Measurements from ENCODE around the gene IQCB1. TPM values are rescaled to one million over a fixed set of nuclear protein-coding genes. Genes with fewer than 3 reads are reported as not detected.
"Not testable (repeated sequence)": the region's sequence is repeated elsewhere in the genome, so short reads cannot be mapped to it uniquely, and the experiment has no call there.

IQCB1 gene
- total RNA-seq, 2 experiments from 2014 or later: 35.3 to 39.1 TPM

DNA sequence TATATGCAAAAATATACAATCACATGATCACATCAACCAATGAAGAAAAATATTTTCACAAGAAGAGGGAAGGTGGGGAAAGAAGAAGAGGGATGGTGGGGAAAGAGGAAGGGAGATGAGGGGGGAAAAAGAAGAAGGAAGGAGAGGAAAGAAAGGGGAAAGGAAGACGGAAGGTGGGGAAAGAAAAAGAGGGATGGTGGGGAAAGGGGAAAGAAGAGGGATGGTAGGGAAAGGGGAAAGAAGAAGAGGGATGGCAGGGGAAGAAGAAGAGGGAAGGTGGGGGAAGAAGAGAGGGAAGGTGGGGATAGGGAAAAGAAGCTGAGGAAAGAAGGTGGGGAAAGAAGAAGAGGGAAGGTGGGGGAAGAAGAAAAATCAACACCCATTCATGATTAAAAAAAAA, 82.1 kb downstream of the IQCB1 start:
- Mint-ChIP-seq H3K4me1 (peaks cover 2% of the 10 kb centered on the region), H3K27ac (no peak overlapping the region), H3K36me3 (ENCODE audit: low read depth) (no peaks in the 10 kb centered on the region), H3K4me3 (no peak overlapping the region), H3K9me3 (no peaks in the 10 kb centered on the region), H3K27me3 (peaks cover 17% of the 10 kb centered on the region)
- ChIA-PET CTCF (no interaction called here), POLR2A (no interaction called here)
- DNase-seq: no peak

DNA sequence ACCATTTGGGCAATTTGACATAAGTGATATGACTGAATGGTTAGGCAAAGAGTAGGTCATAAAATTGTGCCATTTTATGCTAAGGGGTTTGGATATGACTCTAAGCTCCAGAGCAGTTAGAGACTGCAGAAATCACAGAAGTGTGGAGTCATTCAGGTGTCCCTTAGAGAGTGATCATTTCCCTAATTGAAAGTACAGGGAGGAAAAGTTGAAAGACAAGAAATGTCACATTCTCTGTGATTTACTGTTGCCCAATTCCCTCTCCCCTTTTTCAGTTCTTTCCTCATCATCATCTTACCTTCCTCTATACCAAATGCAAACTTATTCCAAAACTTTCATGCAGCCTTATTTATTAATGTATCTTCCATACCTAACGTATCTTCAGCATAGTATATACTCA, 82.6 kb downstream of the IQCB1 start:
- Mint-ChIP-seq H3K9me3 (no peaks in the 10 kb centered on the region), H3K4me3 (no peak overlapping the region), H3K4me1 (peaks cover 5% of the 10 kb centered on the region), H3K27me3 (peaks cover 17% of the 10 kb centered on the region), H3K27ac (no peak overlapping the region), H3K36me3 (ENCODE audit: low read depth) (no peaks in the 10 kb centered on the region)
- DNase-seq: no peak
- ChIA-PET CTCF (no interaction called here), POLR2A (no interaction called here)

GRCh38 chr3:121750087-121750415, 84.8 kb downstream of the IQCB1 start:
- Mint-ChIP-seq H3K27ac (no peak overlapping the region), H3K36me3 (ENCODE audit: low read depth) (no peaks in the 10 kb centered on the region), H3K4me3 (no peak overlapping the region), H3K9me3 (no peaks in the 10 kb centered on the region), H3K4me1 (peaks cover 5% of the 10 kb centered on the region), H3K27me3 (peaks cover 11% of the 10 kb centered on the region)
- ChIA-PET POLR2A (interaction anchor here (0.9 to 4.7 kb wide), 10 partner anchors 8 to 934 kb away, joined by 3 to 45 read pairs (median 5); partner anchors contain the start of genes EAF2, HCLS1, IQCB1 and POLQ), CTCF (interaction anchor here (0.7 to 1.2 kb wide), 3 partner anchors 23 to 203 kb away, joined by 3 to 4 read pairs (median 4); partner anchors contain the start of gene HCLS1)
- no peak for DNase-seq

- Mint-ChIP-seq H3K9me3 (no peaks in the 10 kb centered on the region), H3K4me3 (no peak within 1 kb of the TSS), H3K36me3 (ENCODE audit: low read depth) (no peaks in the 10 kb centered on the region), H3K27me3 (peaks cover 11% of the 10 kb centered on the region), H3K27ac (no peak within 1 kb of the TSS), H3K4me1 (peaks cover 5% of the 10 kb centered on the region)
- CTCF ChIA-PET: interaction anchor here (0.6 to 1.2 kb wide), 4 partner anchors 22 to 509 kb away, joined by 3 to 4 read pairs (median 4); partner anchors contain the start of gene HCLS1
- POLR2A ChIA-PET: interaction anchor here (0.6 to 4.7 kb wide), 15 partner anchors 9 to 935 kb away, joined by 3 to 45 read pairs (median 5); partner anchors contain the start of genes EAF2, HCLS1, IQCB1 and POLQ
- DNase-seq: peak; percentile 96
Observed at GRCh38 chr3:121749276-121750086, 85.4 kb downstream of the IQCB1 start, which contains the start of gene GOLGB1. Gene GOLGB1, minus strand, starts transcription at chr3:121749741. Its CDS starts 18,770 bp downstream, at chr3:121730971.

DNA sequence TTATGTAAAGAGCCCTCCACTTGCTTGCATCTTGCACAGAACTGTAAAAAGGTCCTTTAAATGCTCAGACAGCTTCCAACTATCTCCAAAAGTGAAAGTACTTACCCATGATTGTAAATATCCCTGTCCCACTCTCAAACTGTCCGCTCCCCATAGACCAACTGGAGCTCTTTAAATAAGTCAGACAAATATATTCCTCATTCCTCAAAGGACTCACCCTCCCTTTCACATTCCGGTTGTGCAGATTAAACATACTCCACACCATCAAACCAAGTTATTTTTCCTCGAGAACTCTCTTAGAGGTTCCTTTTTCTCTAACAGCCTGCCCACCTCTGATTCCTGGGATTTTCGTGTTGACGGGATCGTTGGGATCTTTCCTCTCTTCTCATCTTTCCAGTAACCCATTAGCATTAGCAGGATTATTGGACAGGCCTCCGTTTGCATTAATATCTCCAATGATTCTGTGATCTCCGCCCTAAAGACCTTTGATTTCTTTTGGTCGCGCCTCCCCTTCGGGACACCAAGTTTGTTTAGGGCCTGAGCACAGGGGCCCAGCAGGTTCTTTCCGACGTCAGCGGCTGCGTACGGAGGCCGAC, 86.1 kb downstream of the IQCB1 start:
- Mint-ChIP-seq H3K27me3 (peaks cover 10% of the 10 kb centered on the region), H3K4me3 (no peak overlapping the region), H3K9me3 (no peaks in the 10 kb centered on the region), H3K4me1 (peaks cover 5% of the 10 kb centered on the region), H3K27ac (no peak overlapping the region), H3K36me3 (ENCODE audit: low read depth) (no peaks in the 10 kb centered on the region)
- no peak for DNase-seq
- ChIA-PET POLR2A (interaction anchor here (0.5 to 4.7 kb wide), 16 partner anchors 9 to 1154 kb away, joined by 3 to 45 read pairs (median 4); partner anchors contain the start of genes EAF2, HCLS1, IQCB1 and POLQ), CTCF (interaction anchor here (0.7 to 1.2 kb wide), 2 partner anchors 76 to 203 kb away, joined by 3 read pairs; partner anchors contain the start of gene POLQ)

DNA sequence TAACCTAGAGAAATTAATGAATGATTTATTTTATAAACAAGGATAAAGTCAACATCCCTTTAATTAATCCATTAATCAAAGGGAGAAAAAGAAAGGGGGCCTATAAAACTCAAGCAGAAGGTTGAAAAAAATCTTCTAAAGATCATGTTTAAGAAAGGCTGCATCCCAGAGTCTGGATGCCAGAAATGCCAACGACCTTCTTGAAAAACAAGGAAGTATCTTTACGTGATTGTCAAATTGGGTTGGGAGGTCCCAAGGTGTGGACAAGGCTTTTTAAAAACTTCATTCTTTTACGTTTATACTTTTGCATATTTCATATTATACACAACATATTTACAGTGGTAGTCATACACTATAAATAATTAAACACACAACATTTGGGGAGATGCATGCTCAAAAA, 86.9 kb downstream of the IQCB1 start:
- Mint-ChIP-seq H3K27me3 (peaks cover 9% of the 10 kb centered on the region), H3K9me3 (no peaks in the 10 kb centered on the region), H3K4me3 (no peak overlapping the region), H3K36me3 (ENCODE audit: low read depth) (peaks cover 4% of the 10 kb centered on the region), H3K27ac (no peak overlapping the region), H3K4me1 (peaks cover 5% of the 10 kb centered on the region)
- ChIA-PET POLR2A (interaction anchor here (0.5 to 4.7 kb wide), 7 partner anchors 13 to 1155 kb away, joined by 3 to 45 read pairs (median 8); partner anchors contain the start of genes EAF2, HCLS1, IQCB1 and POLQ), CTCF (interaction anchor here (0.7 to 1.2 kb wide), 2 partner anchors 75 to 202 kb away, joined by 3 read pairs; partner anchors contain the start of gene POLQ)
- no peak for DNase-seq

DNA sequence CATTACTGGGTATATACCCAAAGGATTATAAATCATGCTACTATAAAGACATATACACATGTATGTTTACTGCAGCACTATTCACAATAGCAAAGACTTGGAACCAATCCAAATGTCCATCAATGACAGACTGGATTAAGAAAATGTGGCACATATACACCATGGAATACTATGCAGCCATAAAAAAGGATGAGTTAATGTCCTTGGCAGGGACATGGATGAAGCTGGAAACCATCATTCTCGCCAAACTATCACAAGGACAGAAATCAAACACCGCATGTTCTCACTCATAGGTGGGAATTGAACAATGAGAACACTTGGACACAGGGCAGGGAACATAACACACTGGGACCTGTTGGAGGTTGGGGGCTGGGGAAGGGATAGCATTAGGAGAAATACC, 91.8 kb downstream of the IQCB1 start:
- peaks cover 27% of the 10 kb centered on the region for H3K36me3 Mint-ChIP-seq (ENCODE audit: low read depth)
- H3K4me3 Mint-ChIP-seq, DNase-seq, POLR2A ChIA-PET, H3K27me3 Mint-ChIP-seq, H3K27ac Mint-ChIP-seq, H3K9me3 Mint-ChIP-seq, CTCF ChIA-PET: not testable (repeated sequence)
- H3K4me1 Mint-ChIP-seq: peaks cover 18% of the 10 kb centered on the region

- Mint-ChIP-seq H3K27me3 (no peaks in the 10 kb centered on the region), H3K36me3 (ENCODE audit: low read depth) (peaks cover 33% of the 10 kb centered on the region), H3K27ac (no peak overlapping the region), H3K9me3 (peaks cover 2% of the 10 kb centered on the region), H3K4me1 (peaks cover 21% of the 10 kb centered on the region), H3K4me3 (no peak overlapping the region)
- ChIA-PET POLR2A (no interaction called here), CTCF (no interaction called here)
- no peak for DNase-seq
Observed at GRCh38 chr3:121740896-121741295, 94.0 kb downstream of the IQCB1 start.

DNA sequence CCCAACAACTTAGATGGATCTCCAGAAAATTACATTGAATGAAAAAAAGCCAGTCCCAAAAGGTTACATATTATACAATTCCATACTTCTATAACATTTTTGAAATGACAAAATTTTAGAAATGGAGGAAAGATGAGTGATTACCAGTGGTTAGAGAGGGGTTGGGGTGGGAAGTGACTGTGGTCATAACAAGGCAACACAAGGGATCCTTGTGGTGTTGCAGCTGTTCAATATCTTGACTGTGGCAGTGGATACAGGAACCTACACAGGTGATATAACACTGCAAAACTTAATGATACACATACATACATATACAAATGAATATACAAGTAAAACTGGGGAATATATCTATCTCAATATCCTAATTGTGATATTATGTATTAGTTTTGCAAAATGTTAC, 95.0 kb downstream of the IQCB1 start:
- H3K27me3 Mint-ChIP-seq: no peaks in the 10 kb centered on the region
- POLR2A ChIA-PET: no interaction called here
- DNase-seq: no peak

GRCh38 chr3:121737644-121738043, 97.2 kb downstream of the IQCB1 start:
- Mint-ChIP-seq H3K4me1 (peaks cover 35% of the 10 kb centered on the region), H3K36me3 (ENCODE audit: low read depth) (peaks cover 32% of the 10 kb centered on the region), H3K4me3 (no peak overlapping the region), H3K9me3 (peaks cover 2% of the 10 kb centered on the region), H3K27ac (no peak overlapping the region), H3K27me3 (no peaks in the 10 kb centered on the region)
- no peak for DNase-seq
- ChIA-PET POLR2A (no interaction called here), CTCF (no interaction called here)

More for the DNA sequence above, 95.0 kb downstream of the IQCB1 start:
- H3K4me3 Mint-ChIP-seq: no peak overlapping the region
- CTCF ChIA-PET: no interaction called here
- peaks cover 2% of the 10 kb centered on the region for H3K9me3 Mint-ChIP-seq
- H3K4me1 Mint-ChIP-seq: peaks cover 30% of the 10 kb centered on the region
- peaks cover 33% of the 10 kb centered on the region for H3K36me3 Mint-ChIP-seq (ENCODE audit: low read depth)
- H3K27ac Mint-ChIP-seq: no peak overlapping the region

DNA sequence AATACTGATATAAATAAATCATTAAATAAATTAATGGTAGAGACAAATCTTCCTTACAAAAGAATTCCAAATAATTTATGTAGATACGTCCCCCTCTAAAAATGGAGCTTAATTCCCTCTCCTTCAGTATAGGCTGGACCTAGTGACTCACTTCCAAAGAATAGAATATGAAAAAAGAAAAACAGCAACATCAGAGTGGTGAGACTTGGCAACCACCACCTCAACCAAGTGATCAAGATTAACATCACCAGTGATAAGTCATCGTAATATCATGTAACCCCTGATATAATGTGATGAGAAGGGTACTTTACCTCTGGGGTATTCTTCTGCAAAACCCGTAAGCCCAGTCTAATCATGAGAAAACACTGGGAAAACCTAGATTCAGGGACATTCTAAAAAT, 98.7 kb downstream of the IQCB1 start:
- Mint-ChIP-seq H3K27me3 (no peaks in the 10 kb centered on the region), H3K27ac (no peak overlapping the region), H3K9me3 (no peaks in the 10 kb centered on the region), H3K36me3 (ENCODE audit: low read depth) (peaks cover 19% of the 10 kb centered on the region), H3K4me3 (no peak overlapping the region), H3K4me1 (peaks cover 37% of the 10 kb centered on the region)
- CTCF ChIA-PET: no interaction called here
- POLR2A ChIA-PET: interaction anchor here (0.9 to 2.3 kb wide), 4 partner anchors 13 to 358 kb away, joined by 3 to 8 read pairs (median 4); partner anchors contain the start of gene HCLS1
- no peak for DNase-seq

DNA sequence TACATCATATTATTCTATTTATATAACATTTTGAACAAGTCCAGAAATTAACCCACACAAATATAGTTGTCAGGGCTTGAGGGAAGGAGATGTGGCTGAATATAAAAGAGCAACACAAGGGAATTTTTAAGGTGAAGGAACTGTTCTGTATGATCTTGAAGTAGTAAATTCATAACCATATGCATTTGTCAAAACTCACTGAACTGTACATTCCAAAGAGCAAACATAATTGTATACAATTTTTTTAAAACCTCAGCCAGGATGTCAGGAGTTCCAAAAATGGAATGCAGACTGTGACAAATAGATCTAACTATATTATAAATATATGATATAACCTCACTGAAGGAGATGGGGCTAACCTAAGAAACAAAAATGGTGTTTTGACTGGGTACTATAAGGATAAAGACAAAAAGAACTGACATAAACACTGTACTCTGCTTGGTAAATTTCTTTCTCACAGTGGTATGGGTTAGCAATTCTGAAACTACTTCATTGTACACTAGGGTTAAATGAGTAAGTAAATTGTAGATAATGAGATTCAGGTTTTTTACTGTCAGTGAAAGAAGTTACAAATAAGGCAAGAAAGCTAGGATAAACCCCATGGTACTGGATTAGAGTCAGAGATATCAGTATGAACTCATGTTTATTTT, 99.7 kb downstream of the IQCB1 start:
- no peak for DNase-seq
- H3K27ac Mint-ChIP-seq: no peak overlapping the region
- ChIA-PET POLR2A (interaction anchor here (0.9 to 2.3 kb wide), 4 partner anchors 13 to 359 kb away, joined by 3 to 8 read pairs (median 4); partner anchors contain the start of gene HCLS1), CTCF (no interaction called here)
- no peaks in the 10 kb centered on the region for H3K9me3 Mint-ChIP-seq
- peaks cover 35% of the 10 kb centered on the region for H3K4me1 Mint-ChIP-seq
- no peaks in the 10 kb centered on the region for H3K27me3 Mint-ChIP-seq
- peaks cover 18% of the 10 kb centered on the region for H3K36me3 Mint-ChIP-seq (ENCODE audit: low read depth)
- H3K4me3 Mint-ChIP-seq: no peak overlapping the region

Data from activated CD4-positive, alpha-beta memory T cell treated with anti-CD3 and anti-CD28 coated beads, Interleukin-2, amount 10 ng/mL, durations not matched to agents 7 days and 5 days (primary cell).